ENCODE measurements around the gene MVB12A.

DNA sequence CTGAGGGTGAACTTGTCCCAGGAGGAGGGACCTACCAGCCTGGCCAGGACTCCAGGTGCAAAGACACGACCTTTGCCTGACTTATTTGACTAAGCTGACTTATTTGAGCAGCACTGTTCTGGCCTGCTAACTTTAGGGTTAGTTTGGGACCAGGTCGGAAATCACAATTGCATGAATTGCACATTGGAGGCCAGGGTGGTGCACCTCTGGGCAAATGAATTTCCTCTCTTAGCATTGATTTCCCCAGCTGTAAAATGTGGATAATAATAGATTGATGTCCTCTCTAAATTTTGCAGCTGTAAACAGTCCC, 13.0 kb upstream of the MVB12A start:
- TF ChIP-seq POLR2A (IDR thresholded peaks at IDR 0.05) (no peak), POLR2AphosphoS5 (IDR thresholded peaks at IDR 0.05) (no peak)
- TF ChIP-seq, protein P1, sequence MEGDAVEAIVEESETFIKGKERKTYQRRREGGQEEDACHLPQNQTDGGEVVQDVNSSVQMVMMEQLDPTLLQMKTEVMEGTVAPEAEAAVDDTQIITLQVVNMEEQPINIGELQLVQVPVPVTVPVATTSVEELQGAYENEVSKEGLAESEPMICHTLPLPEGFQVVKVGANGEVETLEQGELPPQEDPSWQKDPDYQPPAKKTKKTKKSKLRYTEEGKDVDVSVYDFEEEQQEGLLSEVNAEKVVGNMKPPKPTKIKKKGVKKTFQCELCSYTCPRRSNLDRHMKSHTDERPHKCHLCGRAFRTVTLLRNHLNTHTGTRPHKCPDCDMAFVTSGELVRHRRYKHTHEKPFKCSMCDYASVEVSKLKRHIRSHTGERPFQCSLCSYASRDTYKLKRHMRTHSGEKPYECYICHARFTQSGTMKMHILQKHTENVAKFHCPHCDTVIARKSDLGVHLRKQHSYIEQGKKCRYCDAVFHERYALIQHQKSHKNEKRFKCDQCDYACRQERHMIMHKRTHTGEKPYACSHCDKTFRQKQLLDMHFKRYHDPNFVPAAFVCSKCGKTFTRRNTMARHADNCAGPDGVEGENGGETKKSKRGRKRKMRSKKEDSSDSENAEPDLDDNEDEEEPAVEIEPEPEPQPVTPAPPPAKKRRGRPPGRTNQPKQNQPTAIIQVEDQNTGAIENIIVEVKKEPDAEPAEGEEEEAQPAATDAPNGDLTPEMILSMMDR (IDR thresholded peaks at IDR 0.05): no peak
